Right lung (tissue), 5 donors: ENCODE data around the gene RAMACL. TPM values are rescaled to one million over a fixed set of nuclear protein-coding genes. Genes with fewer than 3 reads are reported as not detected.

Experiments
- DNase-seq, 2 donors: peaks; one replicate each; pipeline ENCODE4 v3.0.0-alpha.2; 2013
- polyA plus RNA-seq, 5 donors: library from polyadenylated mRNA; unstranded; fragments of 120-200 nt; gene quantifications; one replicate each; pipeline versions ENCODE4 v1.2.1 to v1.2.3, GENCODE V29; 2013; ENCODE audit warnings: inconsistent platforms in 1 of 5, low replicate concordance in 1 of 5; ENCODE audit not compliant: insufficient read length in 5 of 5, insufficient read depth in 1 of 5

RAMACL gene
- polyA plus RNA-seq, 5 donors, result 0.21 to 0.40 (median 0.36) TPM

- DNase-seq, result no peak
Observed at GRCh38 chr6:166534658-166535406, 51.6 kb downstream of the RAMACL start.

GRCh38 chr6:166533205-166533824 lies 53.2 kb downstream of the RAMACL start:
- DNase-seq, result no peak

Other genes with a start within 250 kb of the RAMACL start
- 10 to 100 TPM; 51.8 to 67.9 (median 59.1) TPM for gene SFT2D1, start 244.1 kb downstream of the RAMACL start, polyA plus RNA-seq
- gene MPC1, start 203.7 kb downstream of the RAMACL start, polyA plus RNA-seq, result 10 to 100 TPM; 38.7 to 49.8 (median 44.0) TPM
- 10 to 100 TPM; 38.9 to 52.0 (median 42.5) TPM for gene RPS6KA2, start 40.6 kb upstream of the RAMACL start, polyA plus RNA-seq